Esophagus muscularis mucosa (tissue), 4 donors: ENCODE results near the gene PCDH9. TPM values are rescaled to one million over a fixed set of nuclear protein-coding genes. Genes with fewer than 3 reads are reported as not detected.

Experiments used
- DNase-seq: peaks from one replicate; pipeline ENCODE4 v3.0.0-alpha.2; 2017; ENCODE audit errors: extremely low spot score
- H3K27ac ChIP-seq, 4 donors: fragments of 200-600 bp; sonication (generic); replicated peaks in 1 of 4; 1 replicate in 3 of 4; 2 replicates in 1 of 4; pipeline ENCODE4 v1.5.1; 2016 to 2019; ENCODE audit warnings: mild to moderate bottlenecking in 1 of 4
- H3K27me3 ChIP-seq, 4 donors: fragments of 200-600 bp; sonication (generic); one replicate each; pipeline versions ENCODE4 v1.5.1 to v1.6.0; 2016 to 2019
- H3K36me3 ChIP-seq, 4 donors: fragments of 200-600 bp; sonication (generic); one replicate each; pipeline ENCODE4 v1.5.1; 2016 to 2019
- H3K4me1 ChIP-seq, 4 donors: fragments of 200-600 bp; sonication (generic); one replicate each; pipeline ENCODE4 v1.5.1; 2016 to 2019
- H3K4me3 ChIP-seq, 4 donors: fragments of 200-600 bp; sonication (generic); 1 replicate in 2 of 4; 2 replicates in 2 of 4; pipeline ENCODE4 v1.5.1; 2016 to 2019; ENCODE audit warnings: mild to moderate bottlenecking in 4 of 4, moderate library complexity in 1 of 4
- H3K9me3 ChIP-seq, 4 donors: fragments of 200-600 bp; sonication (generic); 1 replicate in 3 of 4; 2 replicates in 1 of 4; pipeline ENCODE4 v1.5.1; 2016 to 2019
- CTCF ChIP-seq, 3 experiments: fragments of 200-600 bp in 2 of 3; fragments of 450-650 bp in 1 of 3; sonication (generic) in 2 of 3; IDR thresholded peaks; one replicate each; pipeline ENCODE4 v1.5.1; 2017 to 2019; ENCODE audit warnings: antibody characterized with exemption in 3 of 3, mild to moderate bottlenecking in 2 of 3, moderate library complexity in 1 of 3
- EP300 ChIP-seq: sonication (generic); formaldehyde crosslinking; IDR thresholded peaks from one replicate; pipeline ENCODE4 v1.6.1; 2017; ENCODE audit warnings: antibody characterized with exemption
- POLR2A ChIP-seq: fragments of 450-650 bp; IDR thresholded peaks from one replicate; pipeline ENCODE4 v1.6.1; 2017; ENCODE audit warnings: antibody characterized with exemption, moderate library complexity, mild to moderate bottlenecking, low read depth
- POLR2AphosphoS5 ChIP-seq, 2 donors: sonication (generic); formaldehyde crosslinking; IDR thresholded peaks; one replicate each; pipeline ENCODE4 v1.6.1; 2017; ENCODE audit warnings: antibody characterized with exemption in 2 of 2
- WGBS: methylation state at CpG from one replicate; pipeline ENCODE4 v1.1.5; 2018; 5-methylcytosine and 5-hydroxymethylcytosine counted together
- intact Hi-C: fragments of 100-400 bp; cut with DNase I; formaldehyde crosslinking; loops from one replicate; pipeline ENCODE4 v1.15.1; 2023
- total RNA-seq, 4 donors: library from RNA; depleted of rRNA; stranded (reverse); fragments of >200 nt; gene quantifications; one replicate each; pipeline versions ENCODE4 v1.1.0 to v1.2.1, GENCODE V29; 2016

The PCDH9 gene
- total RNA-seq, 4 donors from 2014 or later, result 33.8 to 81.8 (median 49.1) TPM

GRCh38 chr13:66665991-66666390 lies 564.1 kb downstream of the PCDH9 start:
- Histone ChIP-seq H3K36me3 (no peaks in the 10 kb centered on the region), H3K4me3 (no peak overlapping the region), H3K27me3 (no peaks in the 10 kb centered on the region), H3K27ac (no peak overlapping the region), H3K4me1 (peaks cover 0 to 7% (median 3%) of the 10 kb centered on the region in 4 donors), H3K9me3 (no peaks in the 10 kb centered on the region)
- intact Hi-C loops, result no loop called here
- no peak for DNase-seq
- TF ChIP-seq POLR2A (no peak), EP300 (no peak), CTCF (IDR thresholded peaks at IDR 0.05) (no peak), POLR2AphosphoS5 (IDR thresholded peaks at IDR 0.05) (no peak)
- WGBS, result 80% methylated on average over 5 of the region's 5 CpGs

- Histone ChIP-seq H3K4me3 (no peak overlapping the region), H3K9me3 (no peaks in the 10 kb centered on the region), H3K4me1 (peaks cover 0 to 7% (median 5%) of the 10 kb centered on the region in 4 donors), H3K27ac (no peak overlapping the region), H3K36me3 (no peaks in the 10 kb centered on the region), H3K27me3 (no peaks in the 10 kb centered on the region)
- intact Hi-C loops, result no loop called here
- no peak for DNase-seq
- TF ChIP-seq POLR2AphosphoS5 (IDR thresholded peaks at IDR 0.05) (no peak), EP300 (no peak), CTCF (IDR thresholded peaks at IDR 0.05) (no peak), POLR2A (no peak)
These were observed 566.4 kb downstream of the PCDH9 start for GRCh38 chr13:66663711-66664110.

GRCh38 chr13:66663206-66663605 lies 566.9 kb downstream of the PCDH9 start:
- H3K27ac ChIP-seq, result no peak overlapping the region
- H3K27me3 ChIP-seq, result no peaks in the 10 kb centered on the region
- no peak overlapping the region for H3K4me3 ChIP-seq
- WGBS, result 87% methylated on average over 2 of the region's 2 CpGs
- TF ChIP-seq POLR2A, result no peak
- no peak for TF ChIP-seq EP300
- no peak for TF ChIP-seq CTCF (IDR thresholded peaks at IDR 0.05)
- TF ChIP-seq POLR2AphosphoS5 (IDR thresholded peaks at IDR 0.05), result no peak
- no peaks in the 10 kb centered on the region for H3K9me3 ChIP-seq
- H3K36me3 ChIP-seq, result no peaks in the 10 kb centered on the region
- peaks cover 0 to 7% (median 5%) of the 10 kb centered on the region in 4 donors for H3K4me1 ChIP-seq
- no peak for DNase-seq
- intact Hi-C loops, result no loop called here

GRCh38 chr13:66661336-66661735 lies 568.8 kb downstream of the PCDH9 start:
- no peaks in the 10 kb centered on the region for H3K27me3 ChIP-seq
- no peak overlapping the region for H3K27ac ChIP-seq
- WGBS, result 100% methylated on average over 2 of the region's 2 CpGs
- no peaks in the 10 kb centered on the region for H3K9me3 ChIP-seq
- TF ChIP-seq POLR2A (no peak), EP300 (no peak), POLR2AphosphoS5 (IDR thresholded peaks at IDR 0.05) (no peak), CTCF (IDR thresholded peaks at IDR 0.05) (no peak)
- H3K4me3 ChIP-seq, result no peak overlapping the region
- no peak for DNase-seq
- intact Hi-C loops, result no loop called here
- no peaks in the 10 kb centered on the region for H3K36me3 ChIP-seq
- H3K4me1 ChIP-seq, result peaks cover 11 to 21% (median 18%) of the 10 kb centered on the region in 4 donors

GRCh38 chr13:66660468-66660813 lies 569.7 kb downstream of the PCDH9 start:
- Histone ChIP-seq H3K27me3 (no peaks in the 10 kb centered on the region), H3K4me1 (peaks cover 11 to 21% (median 17%) of the 10 kb centered on the region in 4 donors), H3K36me3 (no peaks in the 10 kb centered on the region), H3K4me3 (no peak overlapping the region), H3K9me3 (no peaks in the 10 kb centered on the region), H3K27ac (no peak overlapping the region)
- no peak for DNase-seq
- intact Hi-C loops, result no loop called here
- TF ChIP-seq CTCF (IDR thresholded peaks at IDR 0.05) (no peak), POLR2A (no peak), EP300 (no peak), POLR2AphosphoS5 (IDR thresholded peaks at IDR 0.05) (no peak)
